NCI-H1417 (cell line): ENCODE results near the gene BMPR1A.
"Not testable (repeated sequence)": the region's sequence is repeated elsewhere in the genome, so short reads cannot be mapped to it uniquely, and the experiment has no call there.

ENCODE experiments used
- DNase-seq, 3 experiments: peaks; one replicate each; lab custom pipeline; 2025; lab: John Stamatoyannopoulos, UW

Gene BMPR1A

DNA sequence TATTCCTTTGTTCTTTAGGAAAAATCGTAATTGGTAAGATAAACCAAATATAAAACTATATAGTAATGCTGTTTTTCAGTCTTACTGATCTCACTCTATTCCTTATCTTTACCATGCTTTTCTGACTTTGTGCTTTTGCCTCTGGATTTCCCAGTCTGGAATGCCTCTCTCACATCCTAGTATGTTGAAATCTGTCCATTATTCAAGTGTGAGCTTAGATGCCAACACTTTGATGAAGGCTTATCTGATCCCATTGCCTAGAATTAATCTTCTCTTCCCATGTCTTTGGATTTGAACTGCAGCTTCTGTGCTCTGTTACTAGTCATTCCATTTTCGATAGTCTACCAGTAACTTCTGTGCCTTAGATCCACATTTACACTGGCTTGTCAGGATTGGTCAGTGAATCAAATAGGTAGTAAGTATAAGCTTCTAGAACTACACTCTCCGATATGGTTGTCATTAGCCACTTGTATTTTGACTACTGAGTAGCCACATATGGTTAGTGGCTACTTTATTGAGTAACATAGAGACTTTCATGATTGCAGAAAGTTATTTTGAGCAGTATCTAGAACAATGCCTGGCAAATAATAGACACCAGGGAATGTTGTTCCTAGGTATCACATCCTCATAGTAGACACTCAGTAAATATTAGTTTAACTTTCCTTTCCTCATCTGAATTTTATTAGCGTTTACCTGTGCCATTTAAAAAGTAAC, 92.9 kb downstream of the BMPR1A start:
- no peak for DNase-seq

DNA sequence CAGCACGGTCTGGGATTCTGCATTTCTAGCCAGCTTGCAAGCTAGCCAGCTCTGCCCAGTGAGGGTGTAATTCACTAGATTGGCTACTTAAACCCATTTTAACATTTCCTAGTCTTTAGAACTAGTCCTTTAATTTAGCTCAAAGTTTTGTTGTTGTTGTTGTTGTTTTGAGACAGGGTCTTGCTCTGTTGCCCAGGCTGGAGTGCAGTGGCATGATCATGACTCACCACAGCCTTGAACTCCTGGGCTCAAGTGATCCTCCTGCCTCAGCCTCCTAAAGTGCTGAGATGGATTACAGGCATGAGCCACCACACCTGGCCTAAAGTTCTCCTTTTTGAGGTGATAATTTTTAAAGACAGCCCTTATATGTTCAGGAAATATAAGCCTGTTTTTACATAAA, 94.1 kb downstream of the BMPR1A start:
- no peak for DNase-seq

DNA sequence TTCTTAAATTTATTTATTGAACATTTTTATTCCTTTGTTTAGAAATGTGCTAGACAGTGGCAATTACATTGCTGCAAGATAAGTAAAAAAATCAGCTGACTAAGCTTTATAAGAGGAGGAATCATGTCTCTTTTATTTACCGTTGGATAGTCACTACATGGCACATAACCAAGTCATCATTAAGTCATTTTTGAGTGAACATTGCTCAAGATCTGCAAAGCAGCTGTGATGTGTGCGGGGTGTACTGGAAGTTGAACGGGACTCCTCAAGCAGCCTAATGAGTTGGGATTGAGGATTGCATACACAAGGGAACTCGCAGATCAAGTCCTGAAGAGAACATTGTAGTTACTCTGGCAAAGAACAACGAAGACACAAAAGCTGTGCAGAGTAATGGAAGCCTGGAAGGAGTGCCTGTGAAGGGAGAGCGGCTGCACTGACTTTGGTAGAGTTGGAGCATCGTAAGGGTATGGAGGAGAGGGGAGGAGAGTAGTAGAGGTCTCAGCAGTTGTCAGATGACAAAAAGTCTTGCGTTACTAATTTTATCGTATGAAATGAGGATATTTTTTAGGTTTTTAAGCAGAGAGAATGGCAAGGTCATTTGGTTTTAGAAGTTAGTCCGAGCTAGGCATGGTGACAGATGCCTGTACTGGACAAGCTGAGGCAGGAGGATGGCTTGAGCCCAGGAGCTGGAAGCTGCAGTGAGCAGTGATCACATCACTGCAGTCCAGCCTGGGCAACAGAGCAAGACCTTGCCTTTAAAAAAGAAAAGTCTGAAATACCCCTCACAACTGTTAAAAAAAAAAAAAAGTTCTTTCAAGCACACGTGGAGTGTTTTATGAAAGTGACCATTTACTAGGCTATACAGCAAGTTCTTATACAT, 95.1 kb downstream of the BMPR1A start:
- DNase-seq = no peak

DNA sequence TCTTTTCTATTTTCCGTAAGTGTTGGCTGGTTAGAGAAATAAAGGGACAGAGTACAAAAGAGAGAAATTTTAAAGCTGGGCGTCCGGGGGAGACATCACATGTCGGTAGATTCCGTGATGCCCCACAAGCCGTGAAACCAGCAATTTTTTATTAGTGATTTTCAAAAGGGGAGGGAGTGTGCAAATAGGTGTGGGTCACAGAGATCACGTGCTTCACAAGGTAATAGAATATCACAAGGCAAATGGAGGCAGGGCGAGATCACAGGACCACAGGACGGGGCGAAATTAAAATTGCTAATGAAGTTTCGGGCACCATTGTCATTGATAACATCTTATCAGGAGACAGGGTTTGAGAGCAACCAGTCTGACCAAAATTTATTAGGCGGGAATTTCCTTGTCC, 97.2 kb downstream of the BMPR1A start:
- DNase-seq = not testable (repeated sequence)

DNA sequence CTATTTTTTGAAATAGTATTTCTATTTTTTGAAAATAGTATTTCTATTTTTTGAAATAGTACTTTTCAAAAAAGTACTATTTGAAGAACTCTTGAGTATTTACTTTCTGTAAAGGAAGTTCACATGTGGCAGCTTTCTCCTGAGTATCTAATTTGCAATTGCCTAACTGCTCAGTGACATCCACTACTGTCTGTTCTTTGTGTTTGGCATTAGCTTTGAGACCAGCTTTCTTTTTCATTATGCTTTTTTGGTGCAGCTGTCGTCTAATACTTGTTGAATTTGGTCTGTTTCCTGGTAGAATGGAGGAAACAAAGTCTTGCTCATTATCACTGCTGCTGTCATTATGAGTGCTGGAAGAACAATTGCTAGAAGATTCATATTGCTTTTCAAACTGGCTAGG, 99.1 kb downstream of the BMPR1A start:
- no peak for DNase-seq

DNA sequence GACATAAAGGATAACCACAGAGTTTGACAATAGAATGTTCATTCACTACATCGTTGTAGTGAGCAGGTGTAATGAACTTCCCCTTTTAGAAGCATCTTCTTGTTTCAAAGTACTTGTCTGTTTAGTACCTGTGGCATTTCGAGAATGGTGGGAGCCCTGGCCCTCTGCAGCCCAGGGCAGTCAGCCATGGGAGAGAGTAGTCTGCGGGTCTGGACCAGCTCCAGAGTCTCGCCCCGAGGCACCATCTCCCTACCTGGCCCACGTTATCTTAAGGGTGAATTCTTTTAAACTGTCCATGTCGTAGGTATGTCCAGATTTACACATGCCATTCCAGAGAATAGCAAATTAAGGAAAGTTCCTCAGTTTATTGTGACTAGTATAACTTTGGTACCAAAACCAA, 99.7 kb downstream of the BMPR1A start:
- DNase-seq = no peak

DNA sequence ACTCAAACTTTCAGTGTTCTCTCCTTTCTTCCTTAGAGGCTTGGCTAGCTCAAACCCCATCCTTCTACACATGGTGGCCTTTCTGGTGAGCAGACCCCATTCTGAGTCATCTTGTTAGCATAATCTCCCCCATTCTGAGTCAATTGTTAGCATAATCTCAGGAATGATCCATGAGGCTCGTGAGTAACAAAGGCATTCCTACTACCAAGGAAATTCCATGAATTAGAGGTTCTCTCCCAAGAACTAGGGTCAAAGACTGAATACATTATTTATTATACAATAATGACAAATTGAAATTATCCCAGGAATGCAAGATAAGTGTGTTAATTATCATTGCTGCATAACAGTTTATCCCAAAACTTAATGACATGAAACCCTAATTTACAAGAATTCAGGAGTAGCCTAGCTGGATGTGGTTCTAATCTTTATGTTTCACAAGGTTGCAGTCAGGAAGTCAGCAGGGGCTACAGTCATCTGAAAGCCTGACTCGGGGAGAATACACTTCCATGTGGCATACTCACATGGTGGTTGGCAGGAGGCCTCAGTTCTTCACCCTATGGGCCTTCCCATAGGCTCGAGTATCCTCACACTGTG, 100.8 kb downstream of the BMPR1A start:
- no peak for DNase-seq

DNA sequence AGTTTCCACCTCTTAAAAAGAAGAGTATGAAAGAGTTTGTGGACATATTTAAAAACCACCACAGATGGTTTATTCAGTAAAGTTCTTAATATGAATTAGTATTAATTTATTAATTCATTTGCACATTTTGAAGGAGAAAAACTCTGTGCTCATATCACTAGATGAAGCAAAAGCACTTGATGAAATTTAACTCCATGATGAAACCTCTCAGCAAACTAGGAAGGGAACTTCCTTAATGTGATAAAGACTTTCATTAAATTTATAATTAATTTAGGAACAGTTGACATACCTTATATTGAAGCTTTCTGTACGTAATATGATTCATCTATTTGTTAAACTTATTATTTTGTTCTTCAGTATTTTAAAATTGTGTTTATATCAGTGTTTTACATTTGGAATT, 101.6 kb downstream of the BMPR1A start:
- DNase-seq = no peak

DNA sequence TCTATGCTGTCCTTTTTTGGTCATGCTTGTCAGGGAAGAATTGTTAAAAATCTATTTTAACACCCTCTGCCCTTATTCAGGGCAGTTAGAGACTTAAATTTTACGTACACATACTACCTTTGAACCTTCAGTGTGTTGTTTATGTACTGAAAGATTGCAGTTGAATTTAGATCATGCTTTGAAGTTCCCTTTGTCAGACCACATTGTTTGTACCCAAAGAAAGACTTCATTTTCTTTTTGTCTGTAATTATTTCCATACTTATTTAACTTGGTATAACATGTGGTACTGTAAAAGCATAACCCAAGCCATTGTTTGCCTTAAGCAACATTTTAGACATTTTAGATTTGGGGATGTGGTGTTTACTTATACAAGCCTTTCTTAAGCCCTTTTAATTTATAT, 104.9 kb downstream of the BMPR1A start:
- no peak for DNase-seq

DNA sequence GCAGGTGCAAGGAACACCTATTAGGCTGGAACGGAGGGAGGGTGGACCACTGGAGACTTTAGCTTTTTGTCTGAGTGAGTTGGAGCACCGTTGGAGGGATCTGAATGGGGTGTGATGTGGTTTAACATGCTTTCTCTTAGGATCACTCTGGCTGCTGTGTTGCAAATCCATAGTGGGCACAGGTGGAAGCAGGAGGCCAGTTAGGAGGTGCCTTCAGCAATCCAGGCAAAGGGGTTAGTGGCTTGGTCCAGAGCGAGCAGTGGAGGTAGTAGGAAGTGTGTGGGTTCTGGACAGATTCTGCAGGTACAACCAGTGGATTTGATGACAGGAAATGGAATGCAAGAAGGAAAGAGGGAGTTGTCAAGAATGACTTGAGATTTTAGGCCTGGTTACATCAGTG, 106.0 kb downstream of the BMPR1A start:
- DNase-seq = no peak

DNA sequence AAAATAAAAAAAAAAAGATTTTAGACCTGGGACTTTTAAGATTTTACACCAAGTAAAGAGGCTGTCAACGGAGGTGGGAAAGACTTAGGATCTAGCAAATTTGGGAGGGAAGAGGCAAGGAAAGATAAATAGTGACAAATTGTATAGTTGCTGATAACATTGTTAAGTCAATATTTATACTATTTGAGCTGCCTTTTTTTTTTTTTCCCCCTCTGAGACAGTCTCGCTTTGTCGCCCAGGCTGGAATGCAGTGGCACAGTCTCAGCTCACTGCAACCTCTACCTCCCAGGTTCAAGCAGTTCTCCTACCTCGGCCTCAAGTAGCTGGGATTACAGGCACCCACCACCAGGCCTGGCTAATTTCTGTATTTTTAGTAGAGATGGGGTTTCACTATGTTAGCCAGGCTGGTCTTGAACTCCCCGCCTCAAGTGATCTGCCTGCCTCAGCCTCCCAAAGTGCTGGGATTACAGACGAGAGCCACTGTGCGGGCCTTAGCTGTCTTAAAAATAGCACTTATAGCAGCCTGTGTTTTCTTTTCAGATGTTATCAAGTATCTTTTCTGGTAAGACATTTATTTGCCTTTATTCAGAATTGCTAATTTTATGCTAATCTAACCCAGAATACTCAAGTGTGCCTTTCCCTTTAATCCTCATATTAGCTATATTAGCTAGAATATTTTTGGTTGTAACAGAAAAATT, 106.5 kb downstream of the BMPR1A start:
- DNase-seq = no peak

DNA sequence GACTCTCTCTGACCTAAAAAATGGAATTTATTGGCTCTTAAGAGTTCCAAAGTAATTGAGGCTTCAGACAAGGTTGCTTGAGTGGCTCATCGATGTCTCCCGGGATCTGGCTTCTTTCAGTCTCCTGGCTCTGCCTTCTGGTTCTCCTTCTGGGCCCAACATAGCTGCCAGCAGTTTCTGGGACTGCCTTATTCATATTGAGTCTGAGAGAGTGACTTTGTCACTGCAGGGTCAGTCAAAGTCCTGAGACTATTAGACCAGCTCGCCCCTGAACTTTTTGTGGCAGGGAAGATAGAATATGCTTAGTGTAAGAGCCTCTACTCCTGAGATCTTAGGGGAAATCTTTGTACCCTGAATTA, 107.0 kb downstream of the BMPR1A start:
- no peak for DNase-seq

DNA sequence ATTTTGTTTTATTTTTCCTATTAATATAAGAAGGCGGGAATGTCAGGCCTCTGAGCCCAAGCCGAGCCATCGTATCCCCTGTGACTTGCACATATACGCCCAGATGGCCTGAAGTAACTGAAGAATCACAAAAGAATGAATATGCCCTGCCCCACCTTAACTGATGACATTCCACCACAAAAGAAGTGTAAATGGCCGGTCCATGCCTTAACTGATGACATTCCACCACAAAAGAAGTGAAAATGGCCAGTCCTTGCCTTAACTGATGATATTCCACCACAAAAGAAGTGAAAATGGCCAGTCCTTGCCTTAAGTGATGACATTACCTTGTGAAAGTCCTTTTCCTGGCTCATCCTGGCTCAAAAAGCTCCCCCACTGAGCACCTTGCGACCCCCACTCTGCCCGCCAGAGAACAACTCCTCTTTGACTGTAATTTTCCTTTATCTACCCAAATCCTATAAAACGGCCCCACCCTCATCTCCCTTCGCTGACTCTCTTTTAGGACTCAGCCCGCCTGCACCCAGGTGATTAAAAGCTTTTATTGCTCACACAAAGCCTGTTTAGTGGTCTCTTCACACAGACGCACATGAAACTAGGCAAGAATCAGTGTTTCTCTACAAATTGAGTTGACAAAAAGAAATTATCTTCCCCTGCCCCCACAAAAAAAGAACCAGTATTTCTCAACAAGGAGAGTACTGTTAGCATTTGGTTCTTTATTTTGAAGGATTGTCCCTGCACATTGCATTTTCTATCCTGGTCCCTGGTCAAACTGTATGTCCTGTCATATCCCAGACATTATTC, 108.8 kb downstream of the BMPR1A start:
- DNase-seq = not testable (repeated sequence)

DNA sequence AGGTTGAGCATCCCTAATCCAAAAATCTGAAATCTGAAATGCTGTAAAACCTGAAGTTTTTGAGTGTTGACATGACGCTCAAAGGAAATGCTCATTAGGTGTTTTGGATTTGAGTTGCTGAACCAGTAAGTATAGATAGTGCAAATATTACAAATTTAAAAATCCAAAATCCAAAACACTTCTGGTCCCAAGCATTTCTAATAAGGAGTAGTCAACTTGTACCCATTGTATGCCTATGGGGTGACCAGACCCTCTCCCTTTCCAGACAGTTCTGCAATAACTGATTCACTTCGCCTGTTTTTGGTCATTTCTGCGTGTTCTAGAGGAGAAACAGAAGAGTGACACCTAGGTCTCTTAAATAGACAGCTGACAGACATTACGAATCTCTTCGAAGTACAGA, 110.7 kb downstream of the BMPR1A start:
- DNase-seq = no peak

DNA sequence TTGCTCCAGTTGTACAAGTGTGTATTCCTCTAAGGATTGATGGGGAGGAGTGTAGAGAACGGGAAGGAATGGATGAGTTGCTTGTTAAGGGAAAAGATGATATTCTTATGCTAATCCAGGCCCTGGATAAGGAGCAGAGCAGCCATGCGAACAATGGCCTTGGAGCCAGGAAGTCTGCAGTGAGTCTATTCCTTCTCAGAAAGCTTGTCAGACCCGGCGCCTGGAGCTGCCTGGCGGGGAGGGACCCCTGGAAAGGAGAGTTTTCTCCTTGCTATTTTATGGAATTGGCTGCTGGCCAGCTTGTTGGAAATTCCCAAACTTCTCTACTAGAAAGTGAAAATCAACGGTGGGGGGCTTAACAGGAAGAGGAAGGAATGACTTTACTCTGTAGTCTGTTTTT, 111.9 kb downstream of the BMPR1A start:
- DNase-seq = no peak

DNA sequence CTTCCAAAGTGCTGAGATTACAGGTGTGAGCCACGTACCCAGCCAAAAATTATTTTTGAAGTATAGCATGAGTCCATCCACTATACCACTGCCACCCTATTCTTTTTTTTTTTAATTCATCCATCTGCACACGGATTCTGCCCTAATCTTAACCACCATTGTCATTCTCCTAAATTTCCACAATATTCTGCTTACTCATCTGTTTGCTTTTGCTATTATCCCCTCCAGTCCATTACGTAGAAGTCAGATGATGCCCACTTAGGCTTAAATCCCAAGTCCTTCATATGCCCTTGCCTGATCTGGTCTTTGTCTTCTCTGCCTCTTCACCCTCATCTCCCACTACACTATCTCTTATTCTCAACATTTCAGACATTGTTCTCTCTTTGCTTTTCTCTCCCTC, 114.3 kb downstream of the BMPR1A start:
- DNase-seq = no peak

DNA sequence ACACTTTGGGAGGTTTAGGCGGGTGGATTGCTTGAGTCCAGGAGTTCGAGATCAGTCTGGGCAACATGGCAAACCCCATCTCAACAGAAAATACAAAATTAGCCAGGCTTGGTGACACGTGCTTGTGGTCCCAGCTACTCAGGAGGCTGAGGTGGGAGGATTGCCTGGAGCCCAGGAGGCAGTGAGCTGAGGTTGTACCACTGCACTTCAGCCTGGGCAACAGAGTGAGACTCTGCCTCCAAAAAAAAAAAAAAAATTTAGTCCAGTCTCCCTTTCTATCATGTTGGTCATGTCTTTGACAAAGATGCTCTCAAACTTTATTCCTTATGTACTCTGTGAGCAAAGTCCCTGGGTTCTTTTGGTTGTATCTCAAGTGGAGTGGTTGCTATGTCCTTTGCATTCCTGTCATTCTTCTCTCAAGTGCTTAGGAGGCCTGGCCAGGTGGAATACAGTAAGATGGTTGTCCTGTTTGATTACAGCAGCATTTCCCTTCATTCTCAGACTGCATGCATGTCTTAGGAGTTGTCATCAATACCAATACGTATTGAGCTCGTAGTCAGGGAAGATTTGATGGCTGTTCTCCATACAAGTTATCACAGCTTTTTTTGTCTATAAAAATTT, 115.3 kb downstream of the BMPR1A start:
- no peak for DNase-seq

DNA sequence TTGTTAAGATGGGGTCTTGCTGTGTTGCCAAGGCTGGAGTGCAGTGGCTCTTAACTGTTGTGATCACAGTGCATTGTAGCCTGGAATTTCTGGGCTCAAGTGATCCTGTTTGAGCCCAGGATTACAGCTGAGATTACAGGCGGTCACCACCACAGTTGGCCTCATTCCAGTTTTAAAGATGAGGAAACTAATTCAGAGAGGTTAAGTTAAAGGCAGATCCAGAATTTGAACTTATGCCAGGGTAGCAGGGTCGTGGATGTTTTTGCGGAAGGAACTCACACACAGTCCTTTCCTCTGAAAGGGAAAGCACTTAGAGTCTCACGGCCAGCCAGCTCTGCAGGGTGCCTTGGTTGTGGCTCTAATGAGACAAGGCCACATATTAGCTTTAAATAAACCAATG, 116.3 kb downstream of the BMPR1A start:
- peak in 1 of 3 experiments; percentile 4 for DNase-seq

DNA sequence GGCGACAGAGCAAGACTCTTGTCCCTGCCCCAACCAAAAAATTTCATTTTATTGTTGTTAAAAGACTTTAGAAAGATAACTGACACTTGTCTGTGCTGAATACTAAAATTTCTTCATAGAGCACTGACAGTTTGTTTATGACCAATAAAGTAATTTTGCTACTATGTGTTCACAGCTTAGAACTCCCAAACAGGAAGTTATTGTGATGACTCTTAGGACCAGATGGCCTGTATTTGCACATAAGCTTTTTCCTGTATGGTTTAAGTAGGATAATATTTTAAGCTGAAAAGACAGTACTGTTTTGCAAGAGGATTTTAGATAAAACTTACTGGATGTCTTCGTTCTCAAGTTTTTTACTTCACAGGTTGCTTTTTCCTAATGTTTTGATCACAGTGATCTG, 120.3 kb downstream of the BMPR1A start:
- DNase-seq = no peak

DNA sequence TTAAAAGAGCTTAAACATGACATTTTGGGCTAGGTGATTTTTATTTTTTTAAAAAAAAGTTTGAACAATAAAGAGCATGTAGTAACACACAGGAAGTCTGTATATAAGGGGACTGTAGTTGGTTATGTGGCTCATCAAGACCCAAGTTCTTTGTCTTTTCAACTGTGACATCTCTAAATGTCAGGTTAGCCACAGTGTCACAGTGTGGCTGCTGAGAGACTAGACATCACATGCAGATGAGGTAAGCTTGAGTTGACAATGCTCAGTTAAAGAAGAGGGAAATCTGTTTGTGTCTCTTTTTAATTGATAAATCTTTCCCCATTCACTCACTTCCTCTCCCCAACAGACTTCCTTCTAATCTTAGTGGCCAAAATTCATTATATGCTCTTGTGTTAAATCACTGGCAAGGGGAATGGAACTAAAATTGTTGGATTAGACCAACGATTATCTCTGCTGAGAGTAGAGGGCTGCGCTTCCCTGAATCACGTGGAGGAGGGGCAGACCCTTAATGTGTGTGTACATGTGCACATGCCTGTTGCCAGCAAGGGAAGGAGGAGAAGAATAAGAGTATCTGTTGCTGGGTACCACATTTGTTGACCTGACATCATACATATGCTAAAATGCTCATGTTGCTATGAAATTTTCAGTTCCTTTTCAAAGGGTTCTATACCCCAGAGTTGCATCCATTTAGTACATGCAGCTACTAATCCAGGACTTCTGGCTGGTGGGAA, 122.7 kb downstream of the BMPR1A start:
- DNase-seq = no peak

DNA sequence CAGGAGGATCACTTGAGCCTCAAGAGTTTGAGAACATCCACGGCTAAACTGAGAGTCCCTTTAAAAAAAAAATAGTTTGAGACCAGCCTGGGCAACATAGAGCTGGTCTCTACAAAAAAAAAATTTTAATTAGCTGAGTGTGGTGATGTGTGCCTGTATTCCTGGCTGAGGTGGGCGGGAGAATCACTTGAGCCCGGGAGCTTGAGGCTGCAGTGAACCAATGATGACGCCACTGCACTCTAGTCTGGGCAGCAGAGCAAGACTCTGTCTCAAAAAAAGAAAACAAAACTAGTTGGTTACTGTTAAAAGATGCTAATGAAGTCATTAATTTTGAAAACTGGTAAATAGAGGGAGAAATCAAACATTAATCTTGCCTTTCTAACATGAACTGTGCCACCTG, 124.6 kb downstream of the BMPR1A start:
- no peak for DNase-seq
